ENCODE data around the gene IL20RB. TPM values are rescaled to one million over a fixed set of nuclear protein-coding genes. Genes with fewer than 3 reads are reported as not detected.

IL20RB gene, protein sequence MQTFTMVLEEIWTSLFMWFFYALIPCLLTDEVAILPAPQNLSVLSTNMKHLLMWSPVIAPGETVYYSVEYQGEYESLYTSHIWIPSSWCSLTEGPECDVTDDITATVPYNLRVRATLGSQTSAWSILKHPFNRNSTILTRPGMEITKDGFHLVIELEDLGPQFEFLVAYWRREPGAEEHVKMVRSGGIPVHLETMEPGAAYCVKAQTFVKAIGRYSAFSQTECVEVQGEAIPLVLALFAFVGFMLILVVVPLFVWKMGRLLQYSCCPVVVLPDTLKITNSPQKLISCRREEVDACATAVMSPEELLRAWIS
- under 1 TPM; 0.88 to 0.89 TPM for total RNA-seq
- long read RNA-seq = 0 reads

DNA sequence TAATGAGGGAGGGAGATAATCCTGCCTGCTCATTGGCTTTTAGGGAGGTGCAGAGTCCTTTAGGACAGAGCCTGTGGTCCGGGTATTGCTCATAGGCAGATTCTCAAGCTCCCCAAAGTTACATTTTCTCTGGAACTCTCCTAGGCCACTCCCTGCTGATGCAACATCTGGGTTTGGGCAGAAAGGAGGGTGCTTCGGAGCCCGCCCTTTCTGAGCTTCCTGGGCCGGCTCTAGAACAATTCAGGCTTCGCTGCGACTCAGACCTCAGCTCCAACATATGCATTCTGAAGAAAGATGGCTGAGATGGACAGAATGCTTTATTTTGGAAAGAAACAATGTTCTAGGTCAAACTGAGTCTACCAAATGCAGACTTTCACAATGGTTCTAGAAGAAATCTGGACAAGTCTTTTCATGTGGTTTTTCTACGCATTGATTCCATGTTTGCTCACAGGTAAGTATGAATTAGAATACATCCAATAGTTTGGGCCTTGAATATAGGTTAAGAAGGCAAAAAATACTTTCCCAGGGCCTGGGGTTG is at the start of gene IL20RB:
IL20RB (plus strand) TSS at position 233 of the 538 bp plus-strand sequence; CDS start at position 364, 131 bp downstream.
- intact Hi-C loops (cut with DNase I) = no loop called here
- ATAC-seq = peak in 1 of 2 donors; percentile 26
- no peak for DNase-seq

DNA sequence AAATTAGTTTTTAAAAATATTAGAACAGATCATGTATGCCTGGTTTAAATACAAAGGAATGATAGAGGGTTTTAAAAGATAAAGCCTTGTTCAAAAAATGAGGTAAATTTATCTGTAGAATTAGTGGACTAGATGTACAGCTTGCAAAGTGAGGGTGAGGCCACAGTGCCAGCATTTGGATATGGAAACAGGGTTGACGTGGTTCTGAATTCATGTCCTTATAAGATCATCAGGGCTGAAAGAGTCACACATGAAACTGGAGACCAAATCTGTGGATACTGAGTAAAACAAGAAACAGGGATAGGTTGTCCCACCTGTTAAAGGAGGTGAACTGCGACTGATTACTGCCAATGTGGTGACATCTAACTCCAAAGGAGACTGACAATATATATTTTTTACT is 49.5 kb upstream of the IL20RB start:
- intact Hi-C loops (cut with DNase I) = no loop called here
- DNase-seq (no peak), ATAC-seq (no peak)

DNA sequence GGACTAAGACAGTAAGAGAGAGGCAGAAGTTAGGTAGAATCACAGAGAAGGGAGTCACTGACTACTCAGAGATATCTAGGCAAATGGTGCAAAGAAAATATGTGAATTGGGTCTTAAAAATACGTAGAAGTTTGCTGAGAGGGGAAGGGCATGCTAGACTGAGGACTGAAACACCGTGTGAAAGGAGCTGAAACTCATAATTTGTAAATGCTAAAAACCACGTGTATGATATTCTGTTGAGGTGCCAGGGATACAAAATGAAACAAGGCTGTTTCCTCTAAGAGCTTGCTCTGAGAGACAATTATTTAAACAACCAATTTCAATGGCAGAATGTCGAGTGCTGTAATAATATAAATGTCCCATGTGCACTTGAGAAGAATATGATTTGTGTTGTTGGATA is 48.6 kb upstream of the IL20RB start:
- ATAC-seq (no peak), DNase-seq (no peak)
- intact Hi-C loops (cut with DNase I) = no loop called here

DNA sequence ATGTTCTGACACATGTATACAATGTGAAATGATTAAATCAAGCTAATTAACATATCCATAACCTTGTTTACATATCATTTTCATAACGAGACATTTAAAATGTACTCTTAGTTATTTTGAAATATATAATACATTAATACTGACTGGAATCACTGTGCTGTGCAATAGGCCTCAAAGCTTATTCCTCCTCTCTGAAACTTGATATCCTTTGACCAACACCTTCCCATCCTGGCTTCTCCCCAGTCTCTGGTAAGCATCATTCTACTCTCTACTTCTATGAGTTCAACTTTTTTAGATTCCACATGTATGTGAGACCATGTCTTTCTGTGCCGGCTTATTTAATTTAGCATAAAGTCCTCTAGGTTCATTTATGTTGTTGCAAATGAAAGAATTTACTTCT is 47.1 kb upstream of the IL20RB start:
- ATAC-seq = no peak
- intact Hi-C loops (cut with DNase I) = no loop called here

DNA sequence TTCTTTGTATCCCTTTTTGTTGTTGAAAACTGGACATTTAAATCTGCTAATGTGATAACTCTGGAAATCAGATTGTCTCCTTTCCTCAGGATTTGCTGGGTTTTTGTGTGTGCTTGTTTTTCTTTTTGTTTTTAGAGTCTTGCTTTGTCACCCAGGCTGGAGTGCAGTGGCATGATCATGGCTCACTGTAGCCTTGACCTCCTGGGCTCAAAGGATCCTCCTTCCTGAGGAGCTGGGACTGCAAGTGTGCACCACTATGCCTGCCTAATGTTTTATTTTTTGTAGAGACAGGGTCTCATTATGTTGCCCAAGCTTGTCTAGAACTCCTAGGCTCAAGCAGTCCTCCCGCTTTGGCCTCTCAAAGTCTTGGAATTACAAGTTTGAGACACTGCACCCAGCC is 44.6 kb upstream of the IL20RB start:
- intact Hi-C loops (cut with DNase I) = no loop called here
- no peak for DNase-seq
- no peak for ATAC-seq

More for the DNA sequence above, 47.1 kb upstream of the IL20RB start:
- no peak for DNase-seq

DNA sequence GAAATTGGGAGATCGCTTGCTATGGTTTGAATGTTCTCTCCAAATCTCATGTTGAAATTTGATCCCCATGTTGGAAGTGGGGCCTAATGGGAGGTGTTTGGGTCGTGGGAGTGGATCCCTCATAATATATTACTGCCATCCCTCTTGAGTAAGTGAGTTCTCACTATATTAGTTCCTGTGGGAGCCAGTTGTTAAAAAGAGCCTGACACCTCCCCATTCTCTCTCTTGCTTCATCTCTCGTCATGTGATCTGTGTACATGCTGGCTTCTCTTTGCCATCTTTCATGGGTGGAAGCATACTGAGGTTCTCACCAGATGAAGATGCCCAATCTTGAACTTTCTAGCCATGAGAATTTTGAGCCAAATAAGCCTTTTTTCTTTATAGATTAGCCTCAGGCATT is 43.0 kb upstream of the IL20RB start:
- ATAC-seq = no peak
- intact Hi-C loops (cut with DNase I) = no loop called here

DNA sequence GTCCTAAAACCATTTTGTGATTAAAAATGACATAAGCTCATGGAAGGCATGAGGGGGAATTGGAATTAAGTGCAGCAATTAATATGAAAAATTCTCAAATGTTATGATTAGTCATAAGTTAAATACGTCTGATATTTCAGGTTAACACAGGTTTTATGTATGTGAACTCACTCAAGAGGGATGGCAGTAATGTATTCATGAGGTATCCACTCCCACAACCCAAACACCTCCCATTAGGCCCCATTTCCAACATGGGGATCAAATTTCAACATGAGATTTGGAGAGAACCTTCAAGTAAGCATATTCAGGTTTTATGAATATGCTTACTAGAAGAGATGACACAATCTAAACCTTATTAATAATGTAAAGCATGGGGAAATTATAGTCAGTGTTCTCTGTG is 41.6 kb upstream of the IL20RB start:
- ATAC-seq (no peak), DNase-seq (no peak)
- intact Hi-C loops (cut with DNase I) = no loop called here

More for the DNA sequence above, 43.0 kb upstream of the IL20RB start:
- DNase-seq = no peak

DNA sequence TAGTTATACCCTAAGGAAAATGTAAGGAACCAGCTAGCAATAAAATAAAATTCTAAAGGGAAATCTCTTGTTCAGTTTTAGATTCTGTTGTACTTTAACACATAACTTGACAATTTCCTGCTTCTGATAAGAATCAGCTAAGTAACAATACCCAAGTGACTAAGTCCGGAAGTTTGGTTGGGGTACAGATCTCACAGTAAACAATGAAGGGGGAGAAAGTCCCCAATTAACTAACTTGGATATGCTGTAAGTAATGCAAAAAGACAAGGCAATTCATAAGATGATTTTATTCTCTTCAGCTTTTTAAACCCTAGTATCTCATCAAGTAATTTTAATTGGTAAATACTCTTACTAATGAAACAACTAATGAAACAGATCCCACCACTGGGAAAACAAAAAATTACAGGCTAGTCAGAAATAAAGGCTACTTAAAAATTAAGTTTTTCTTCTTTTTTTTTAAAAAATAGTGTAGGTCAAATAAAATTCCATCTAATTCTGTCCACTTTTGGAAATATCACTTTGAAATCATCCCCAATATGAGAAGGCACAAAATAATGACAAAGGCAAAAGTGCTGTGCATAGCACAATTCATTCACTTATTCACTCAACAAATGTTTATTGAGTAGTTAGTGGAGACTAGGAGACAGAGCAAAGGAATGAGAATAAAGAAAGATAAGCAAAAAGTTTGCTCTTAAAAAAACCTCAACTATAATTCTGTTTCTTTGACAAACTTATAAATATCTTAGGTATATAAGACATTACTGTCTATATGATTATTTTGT is 37.8 kb upstream of the IL20RB start:
- intact Hi-C loops (cut with DNase I) = no loop called here
- DNase-seq = no peak
- peak in 1 of 2 donors; percentile 47 for ATAC-seq

DNA sequence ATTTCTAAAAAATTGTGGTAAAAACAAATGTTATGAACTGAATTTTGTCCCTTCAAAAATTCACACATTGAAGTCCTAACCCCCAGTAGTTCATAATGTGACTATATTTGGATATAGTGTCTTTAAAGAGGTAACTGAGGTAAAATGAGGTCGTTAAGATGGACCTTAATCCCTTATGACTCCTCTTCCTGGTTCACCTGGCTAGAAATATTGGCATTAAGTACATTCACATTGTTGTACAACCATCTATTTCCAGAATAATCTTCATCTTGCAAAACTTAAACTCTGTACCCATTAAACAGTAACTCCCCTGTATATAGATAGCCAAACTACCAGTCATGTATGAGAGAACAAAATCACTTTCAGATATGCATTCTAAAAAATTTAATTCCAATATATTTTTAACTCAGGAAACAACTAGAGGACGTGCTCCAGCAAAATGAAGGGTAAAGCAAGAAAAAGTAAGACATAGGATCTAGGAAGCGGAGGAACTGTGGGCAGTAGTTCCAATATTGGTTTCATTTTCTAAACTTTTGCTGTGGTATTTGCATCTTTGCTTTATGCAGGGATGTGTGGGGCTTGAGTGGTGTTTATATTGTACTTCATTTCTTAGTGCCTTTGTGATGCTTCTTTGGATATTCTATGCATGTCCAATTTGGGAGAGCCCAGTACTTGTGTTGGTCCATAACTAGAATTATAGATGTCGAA is 36.7 kb upstream of the IL20RB start:
- intact Hi-C loops (cut with DNase I) = no loop called here
- DNase-seq (no peak), ATAC-seq (no peak)

DNA sequence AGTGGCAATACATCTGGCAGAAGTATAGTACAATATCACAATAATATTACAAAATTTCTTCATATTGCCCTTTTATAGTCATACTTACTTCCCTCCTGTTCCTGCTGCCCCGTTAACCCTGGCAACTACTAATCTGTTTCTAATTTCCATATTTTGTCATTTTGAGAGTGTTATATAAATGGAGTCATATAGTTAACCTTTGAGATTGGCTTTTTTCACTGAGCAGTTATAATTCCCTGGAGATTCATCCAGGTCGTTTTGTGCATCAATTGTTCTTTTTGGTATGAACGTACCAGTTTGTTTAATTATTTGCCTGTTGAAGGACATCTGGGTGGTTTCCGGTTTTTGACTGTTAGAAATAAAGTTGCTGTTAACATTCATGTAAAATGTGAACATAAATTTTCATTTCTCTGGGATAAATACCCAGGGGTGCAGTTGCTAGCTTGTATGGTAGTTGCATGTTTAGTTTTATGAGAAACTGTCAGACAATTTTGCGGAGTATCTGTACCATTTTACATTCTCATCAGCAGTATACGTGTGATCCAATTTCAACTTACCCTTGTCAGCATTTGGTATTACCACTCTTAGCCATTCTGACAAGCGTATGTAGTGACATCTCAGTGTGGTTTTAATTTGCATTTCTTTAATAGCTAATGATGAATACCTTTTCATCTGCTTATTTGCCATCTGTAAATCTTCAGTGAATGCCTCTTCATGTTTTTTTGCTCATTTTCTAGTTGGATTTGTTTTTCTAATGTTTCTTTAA is 32.2 kb upstream of the IL20RB start:
- intact Hi-C loops (cut with DNase I) = no loop called here
- DNase-seq (no peak), ATAC-seq (peak in 1 of 2 donors; percentile 50)

DNA sequence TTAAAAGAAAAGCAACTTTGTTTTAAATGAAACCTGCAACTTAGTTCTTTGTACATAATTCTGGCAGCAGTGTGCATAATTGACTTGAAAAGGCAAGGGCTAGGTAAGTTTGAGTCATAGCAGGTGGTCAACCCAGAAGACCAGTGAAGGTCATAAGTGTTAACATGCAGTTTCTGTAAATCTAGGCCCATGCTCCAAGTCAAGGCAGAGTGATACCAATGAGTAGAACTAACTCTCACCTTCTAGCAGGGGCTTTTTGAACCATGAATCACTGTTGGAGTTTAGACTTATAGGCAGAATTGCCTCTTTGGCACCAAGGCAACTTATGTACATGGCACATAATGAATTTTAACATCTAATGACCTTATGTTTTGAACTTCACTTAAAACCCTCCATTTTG is 29.5 kb upstream of the IL20RB start:
- no peak for DNase-seq
- ATAC-seq = no peak
- intact Hi-C loops (cut with DNase I) = no loop called here

DNA sequence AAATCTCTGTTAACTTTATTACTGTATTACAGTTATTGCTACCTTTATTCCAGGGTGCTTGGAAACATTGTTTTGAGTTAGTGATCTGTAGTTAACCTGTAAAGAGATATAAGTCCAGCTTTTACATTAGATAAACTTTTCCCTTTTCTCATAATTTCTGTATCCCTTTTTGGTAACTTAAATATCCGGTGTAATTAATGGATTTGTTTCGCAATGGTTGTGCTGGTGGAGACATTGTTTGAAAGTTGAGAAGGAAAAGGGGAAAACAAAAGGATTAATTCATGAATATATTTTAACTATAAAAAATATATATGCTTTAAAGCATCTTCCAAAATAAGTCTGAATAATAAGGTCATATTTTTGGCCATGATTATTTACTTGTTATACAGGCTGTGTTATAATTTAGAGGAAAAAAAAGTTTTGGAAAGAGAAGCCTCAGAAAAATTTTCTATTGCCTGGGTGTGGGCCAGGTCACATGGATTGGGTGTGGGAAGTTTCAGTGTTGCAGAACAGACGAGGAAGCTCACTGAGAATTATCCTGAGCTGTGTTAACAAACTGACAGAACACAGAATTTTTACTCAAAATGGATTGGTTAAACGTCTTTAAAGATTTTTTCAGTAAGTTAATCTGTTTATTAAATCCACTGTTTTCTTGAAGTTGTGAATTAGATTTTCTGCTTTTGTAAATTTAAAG is 27.7 kb upstream of the IL20RB start:
- ATAC-seq (peak in 1 of 2 donors; percentile 85), DNase-seq (peak; percentile 67)
- intact Hi-C loops (cut with DNase I) = no loop called here

DNA sequence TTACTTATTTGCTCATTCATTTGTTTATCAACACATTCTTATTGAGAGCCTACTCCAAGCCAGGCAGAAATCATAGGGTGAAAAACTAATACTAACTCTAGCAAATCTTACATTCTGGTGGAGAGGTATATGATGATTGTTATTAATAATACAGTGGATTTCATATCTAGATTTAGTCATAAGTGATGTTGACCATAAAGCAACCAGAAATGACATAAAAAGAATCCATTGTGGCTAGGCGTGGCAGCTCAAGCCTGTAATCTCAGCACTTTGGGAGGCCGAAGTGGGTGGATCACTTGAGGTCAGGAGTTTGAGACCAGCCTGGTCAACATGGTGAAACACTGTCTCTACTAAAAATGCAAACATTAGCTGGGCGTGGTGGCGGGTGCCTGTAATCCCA is 26.2 kb upstream of the IL20RB start:
- DNase-seq = no peak
- intact Hi-C loops (cut with DNase I) = no loop called here
- ATAC-seq = no peak

DNA sequence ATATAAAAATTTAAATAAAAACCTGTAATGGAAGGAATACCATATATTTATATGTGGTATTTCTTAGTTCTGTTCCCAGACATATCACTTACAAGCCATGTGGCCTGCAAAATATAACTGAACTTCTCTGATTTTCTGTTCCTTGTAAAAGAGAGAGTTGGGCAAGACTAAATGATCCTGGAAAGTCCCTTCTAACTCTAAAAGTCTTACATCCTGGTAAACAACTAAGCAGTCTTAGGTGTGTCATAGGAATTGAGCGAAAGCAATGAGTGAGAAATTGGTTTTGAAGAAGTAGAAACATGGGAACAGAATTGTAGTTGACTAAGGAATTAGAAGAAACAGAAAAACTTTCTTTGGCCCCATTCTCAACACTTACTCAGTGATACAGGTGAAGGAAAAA is 25.3 kb upstream of the IL20RB start:
- intact Hi-C loops (cut with DNase I) = no loop called here
- DNase-seq (no peak), ATAC-seq (no peak)

DNA sequence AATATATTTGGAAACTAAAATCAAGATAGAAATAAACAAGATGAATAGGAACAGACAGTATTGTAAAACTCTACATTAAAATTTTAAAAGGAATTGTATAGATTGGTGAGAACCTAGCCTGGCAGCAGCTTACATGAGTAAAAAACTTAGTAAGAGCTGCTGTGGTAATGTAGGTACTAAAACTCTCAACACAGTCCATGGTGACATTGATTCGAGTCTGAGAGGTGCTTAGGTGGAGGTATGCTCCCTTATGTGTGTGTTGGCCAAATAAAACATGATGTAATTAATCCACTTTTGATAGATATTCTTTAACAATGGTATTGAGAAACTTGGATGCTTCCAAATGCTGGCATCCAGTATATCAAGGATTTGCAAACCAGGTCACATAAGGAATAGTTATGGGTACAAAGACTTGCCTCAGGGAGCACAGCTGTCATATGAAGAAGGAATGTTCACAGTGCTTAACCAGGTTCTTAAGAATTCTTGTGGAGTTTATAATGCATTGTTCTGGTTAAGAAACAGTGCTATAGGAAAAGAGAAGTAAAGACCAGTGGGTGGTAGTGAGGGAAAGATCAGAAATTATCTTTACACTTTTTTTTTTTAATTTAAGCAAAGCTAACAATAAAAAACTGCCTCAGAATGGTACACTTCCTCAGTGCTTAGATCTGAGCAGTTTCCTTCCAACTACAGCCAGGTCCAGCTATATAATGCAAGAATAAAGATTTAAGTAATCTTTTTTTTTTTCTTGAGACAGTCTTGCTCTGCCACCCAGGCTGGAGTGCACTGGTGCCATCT is 24.6 kb upstream of the IL20RB start:
- no peak for ATAC-seq
- no peak for DNase-seq
- intact Hi-C loops (cut with DNase I) = no loop called here

DNA sequence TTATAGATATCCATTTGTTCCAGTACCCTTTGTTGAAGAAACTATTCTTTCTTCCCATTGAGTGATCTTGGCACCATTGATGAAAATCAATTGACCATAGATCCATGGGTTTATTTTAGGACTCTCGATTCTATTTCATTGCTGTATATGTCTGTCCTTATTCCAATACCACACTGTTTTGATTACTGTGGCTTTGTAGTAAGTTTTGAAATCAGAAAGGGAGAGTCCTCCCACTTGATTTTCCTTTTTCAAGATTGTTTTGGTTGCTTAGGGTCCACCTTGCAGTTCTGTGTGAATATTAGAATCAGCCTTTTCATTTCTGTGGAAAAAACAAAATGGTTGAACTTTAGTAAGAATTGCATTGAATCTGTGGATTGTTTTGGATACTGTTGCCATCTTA is 20.6 kb upstream of the IL20RB start:
- no peak for ATAC-seq
- no peak for DNase-seq
- intact Hi-C loops (cut with DNase I) = no loop called here

DNA sequence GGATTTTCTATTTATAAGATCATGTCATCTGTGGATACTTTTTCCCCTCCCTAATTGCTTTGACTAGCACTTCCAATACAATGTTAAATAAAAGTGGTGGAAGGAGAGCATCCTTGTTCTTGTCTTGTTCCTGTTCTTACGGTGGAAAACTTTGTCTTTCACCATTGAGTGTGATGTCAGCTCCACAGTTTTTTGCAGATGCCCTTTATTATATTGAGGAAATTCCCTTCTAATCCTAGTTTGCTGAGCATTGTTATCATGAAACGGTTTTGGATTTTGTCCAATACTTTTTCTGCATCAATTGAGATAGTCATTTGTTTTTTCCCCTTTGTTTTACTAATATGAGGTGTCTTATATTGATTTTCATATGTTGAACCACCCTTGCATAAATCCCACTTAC is 19.9 kb upstream of the IL20RB start:
- intact Hi-C loops (cut with DNase I) = no loop called here
- DNase-seq = no peak
- ATAC-seq = no peak

DNA sequence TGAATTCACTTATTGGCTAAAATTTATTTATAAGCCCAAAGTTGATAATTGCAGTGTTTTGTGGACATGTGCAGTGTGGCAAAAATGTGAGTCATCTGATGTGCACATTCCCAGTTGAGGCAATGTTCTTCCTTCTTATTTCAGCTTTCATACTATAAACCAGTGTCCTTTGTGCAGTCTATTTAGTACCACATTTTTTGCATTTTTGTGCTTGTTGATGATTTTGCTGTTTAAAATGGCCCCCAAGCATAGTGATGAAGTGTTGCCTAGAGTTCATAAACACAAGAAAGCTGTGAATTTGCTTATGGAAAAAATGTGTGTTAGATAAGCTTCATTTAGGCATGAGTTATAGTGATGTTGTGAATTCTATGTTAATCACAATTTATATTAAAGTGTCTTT is 19.4 kb upstream of the IL20RB start:
- ATAC-seq (peak in 1 of 2 donors; percentile 29), DNase-seq (no peak)
- intact Hi-C loops (cut with DNase I) = no loop called here

All from left cardiac atrium (tissue), 4 donors.